H1 (cell line): ENCODE measurements around the gene CLTCL1. TPM values are rescaled to one million over a fixed set of nuclear protein-coding genes. Genes with fewer than 3 reads are reported as not detected.

ENCODE experiments used
- CTCF ChIA-PET: fragments of 300-600 bp; sonication (Branson Sonifier 250); formaldehyde crosslinking; loops from one replicate; lab custom pipeline; 2021; ENCODE audit not compliant: partially characterized antibody; lab: Charles Lee
- POLR2A ChIA-PET: fragments of 300-600 bp; sonication (Branson Sonifier 250); formaldehyde crosslinking; loops from one replicate; lab custom pipeline; 2021; ENCODE audit warnings: inconsistent platforms; ENCODE audit not compliant: partially characterized antibody; lab: Charles Lee
- DNase-seq, 2 experiments: peaks; one replicate each; pipeline versions ENCODE4 v3.0.0 to v3.0.0-alpha.2; 2010 to 2022; ENCODE audit warnings: low spot score in 2 of 2, low read depth in 1 of 2, mixed read lengths in 1 of 2
- FAIRE-seq: peaks from 2 replicates; lab custom pipeline; 2011; peaks lifted over from hg19 to GRCh38; lab: Jason Lieb, UNC
- H2AFZ ChIP-seq: 2 replicates; pipeline ENCODE4 v1.8.1; 2012; ENCODE audit warnings: low read length, inconsistent platforms
- H2AK5ac ChIP-seq: 2 replicates; pipeline ENCODE4 v1.6.1; 2013; ENCODE audit warnings: low read depth, low read length
- H2BK120ac ChIP-seq: replicated peaks from 2 replicates; pipeline ENCODE3; 2013; ENCODE audit warnings: low read depth, low read length, inconsistent platforms
- H2BK12ac ChIP-seq: 2 replicates; pipeline ENCODE4 v1.6.1; 2013; ENCODE audit warnings: low read depth, low read length
- H2BK15ac ChIP-seq: 2 replicates; pipeline ENCODE4 v1.6.1; 2013; ENCODE audit warnings: low read length
- H2BK20ac ChIP-seq: 2 replicates; pipeline ENCODE4 v1.6.1; 2013; ENCODE audit warnings: low read length
- H2BK5ac ChIP-seq: 2 replicates; pipeline ENCODE4 v1.6.1; 2013; ENCODE audit warnings: low read depth, low read length
- H3K14ac ChIP-seq: 2 replicates; pipeline ENCODE4 v1.6.1; 2013; ENCODE audit warnings: inconsistent platforms; ENCODE audit not compliant: insufficient read length
- H3K18ac ChIP-seq: 2 replicates; pipeline ENCODE4 v1.6.1; 2013; ENCODE audit warnings: low read length; ENCODE audit errors: extremely low read depth
- H3K23ac ChIP-seq: 2 replicates; pipeline ENCODE4 v1.6.1; 2013; ENCODE audit warnings: inconsistent platforms; ENCODE audit not compliant: insufficient read length
- H3K23me2 ChIP-seq: 2 replicates; pipeline ENCODE4 v1.6.1; 2013; ENCODE audit warnings: low read depth, low read length
- H3K27ac ChIP-seq: 2 replicates; pipeline ENCODE4 v1.6.1; 2011; ENCODE audit warnings: low read depth, low read length, inconsistent platforms
- H3K27me3 ChIP-seq, 4 experiments: replicated peaks in 1 of 4; 1 replicate in 1 of 4; 2 replicates in 3 of 4; pipeline versions ENCODE4 v1.6.1 to v1.8.1; 2011 to 2013; ENCODE audit warnings: low read length in 3 of 4, mild to moderate bottlenecking in 3 of 4, inconsistent platforms in 2 of 4, mixed read lengths in 2 of 4, moderate library complexity in 1 of 4; ENCODE audit not compliant: control insufficient read depth in 3 of 4, insufficient read depth in 3 of 4; ENCODE audit errors: extremely low read depth in 1 of 4
- H3K36me3 ChIP-seq, 4 experiments: 2 replicates each; pipeline versions ENCODE4 v1.6.1 to v1.8.1; 2011 to 2013; ENCODE audit warnings: mild to moderate bottlenecking in 4 of 4, low read length in 3 of 4, moderate library complexity in 2 of 4, control low read depth in 1 of 4, inconsistent platforms in 1 of 4; ENCODE audit not compliant: insufficient read depth in 4 of 4, control insufficient read depth in 2 of 4
- H3K4ac ChIP-seq: replicated peaks from 2 replicates; pipeline ENCODE3; 2013; ENCODE audit warnings: low read length, low read depth, mixed read lengths, inconsistent platforms; ENCODE audit not compliant: insufficient read length
- H3K4me1 ChIP-seq, 4 experiments: replicated peaks in 1 of 4; 1 replicate in 1 of 4; 2 replicates in 3 of 4; pipeline versions ENCODE4 v1.6.1 to v1.8.1; 2011 to 2013; ENCODE audit warnings: low read length in 3 of 4, inconsistent platforms in 2 of 4, mixed read lengths in 1 of 4; ENCODE audit not compliant: insufficient read depth in 4 of 4, control insufficient read depth in 3 of 4
- H3K4me2 ChIP-seq, 2 experiments: 2 replicates each; pipeline versions ENCODE4 v1.6.1 to v1.8.1; 2011 to 2013; ENCODE audit warnings: low read depth in 2 of 2, low read length in 2 of 2, control low read depth in 1 of 2, inconsistent platforms in 1 of 2, mild to moderate bottlenecking in 1 of 2; ENCODE audit not compliant: insufficient read depth in 1 of 2
- H3K4me3 ChIP-seq, 4 experiments: fragments of 200-600, 300-600 bp in 1 of 4; sonication (generic), shearing (Covaris generic), sonication (Bioruptor Twin) in 1 of 4; 2 replicates each; pipeline versions ENCODE4 v1.5.1 to v1.8.1; 2011 to 2016; ENCODE audit warnings: low read length in 4 of 4, low read depth in 3 of 4, control low read depth in 2 of 4, inconsistent platforms in 2 of 4, mild to moderate bottlenecking in 2 of 4, mixed read lengths in 1 of 4, moderate library complexity in 1 of 4; ENCODE audit not compliant: insufficient read depth in 2 of 4; ENCODE audit errors: extremely low read depth in 1 of 4
- H3K56ac ChIP-seq: replicated peaks from 2 replicates; pipeline ENCODE3; 2013; ENCODE audit warnings: low read depth, mild to moderate bottlenecking, mixed read lengths, low read length, inconsistent platforms; ENCODE audit not compliant: insufficient read length
- H3K79me1 ChIP-seq: 2 replicates; pipeline ENCODE4 v1.6.1; 2013; ENCODE audit warnings: low read depth, low read length, control low read depth
- H3K79me2 ChIP-seq, 2 experiments: 2 replicates each; pipeline versions ENCODE4 v1.6.1 to v1.8.1; 2012 to 2013; ENCODE audit warnings: low read length in 2 of 2, mild to moderate bottlenecking in 2 of 2, inconsistent platforms in 1 of 2; ENCODE audit not compliant: insufficient read depth in 2 of 2, control insufficient read depth in 1 of 2
- H3K9ac ChIP-seq, 4 experiments: replicated peaks in 1 of 4; 1 replicate in 1 of 4; 2 replicates in 3 of 4; pipeline versions ENCODE4 v1.6.1 to v1.8.1; 2011 to 2013; ENCODE audit warnings: low read depth in 3 of 4, low read length in 3 of 4, control low read depth in 2 of 4, mild to moderate bottlenecking in 2 of 4, moderate library complexity in 2 of 4, inconsistent platforms in 1 of 4; ENCODE audit errors: extremely low read depth in 1 of 4
- H3K9me3 ChIP-seq, 2 experiments: 2 replicates each; pipeline versions ENCODE4 v1.6.1 to v1.8.1; 2012 to 2013; ENCODE audit warnings: mild to moderate bottlenecking in 2 of 2, moderate library complexity in 2 of 2, control low read depth in 1 of 2, inconsistent platforms in 1 of 2, low read depth in 1 of 2, low read length in 1 of 2, mixed read lengths in 1 of 2; ENCODE audit not compliant: insufficient read depth in 2 of 2
- H4K20me1 ChIP-seq, 2 experiments: replicated peaks in 1 of 2; 2 replicates each; pipeline versions ENCODE3 to v1.8.1; 2011 to 2013; ENCODE audit warnings: inconsistent platforms in 2 of 2, low read length in 2 of 2, mild to moderate bottlenecking in 1 of 2; ENCODE audit not compliant: insufficient read depth in 2 of 2, control insufficient read depth in 1 of 2
- H4K5ac ChIP-seq: 2 replicates; pipeline ENCODE4 v1.6.1; 2013; ENCODE audit warnings: low read length, low read depth, mixed read lengths, inconsistent platforms; ENCODE audit not compliant: insufficient read length
- H4K8ac ChIP-seq: 2 replicates; pipeline ENCODE4 v1.8.0; 2013; ENCODE audit warnings: mild to moderate bottlenecking, moderate library complexity, low read length, inconsistent platforms; ENCODE audit not compliant: insufficient read depth; ENCODE audit errors: extremely low read depth
- H4K91ac ChIP-seq: replicated peaks from 2 replicates; pipeline ENCODE3; 2013; ENCODE audit warnings: low read length, mixed read lengths, inconsistent platforms; ENCODE audit not compliant: insufficient read length
- CHD1 ChIP-seq: IDR thresholded peaks from 2 replicates; pipeline ENCODE4 v1.6.1; 2012; ENCODE audit warnings: low read depth, low read length, improper control_type of control experiment
- EP300 ChIP-seq, 2 experiments: IDR thresholded peaks; 1 replicate in 1 of 2; 2 replicates in 1 of 2; pipeline ENCODE4 v1.6.1; 2011 to 2012; ENCODE audit warnings: low read depth in 2 of 2, low read length in 2 of 2, mild to moderate bottlenecking in 2 of 2, borderline replicate concordance in 1 of 2, inconsistent platforms in 1 of 2, moderate library complexity in 1 of 2
- HDAC2 ChIP-seq, 2 experiments: fragments of 300-600 bp in 1 of 2; sonication (generic) in 1 of 2; IDR thresholded peaks; 2 replicates each; pipeline ENCODE4 v1.6.1; 2011 to 2012; ENCODE audit warnings: low read depth in 2 of 2, low read length in 2 of 2, mild to moderate bottlenecking in 2 of 2, moderate library complexity in 2 of 2, borderline replicate concordance in 1 of 2, inconsistent platforms in 1 of 2
- WGBS, 2 experiments: shearing (Covaris generic) in 1 of 2; methylation state at CpG; one replicate each; pipeline versions ENCODE4 v1.1.6 to v1.1.7; 2013 to 2015; ENCODE audit warnings: low lambda C conversion rate in 2 of 2, mixed read lengths in 2 of 2, inconsistent platforms in 1 of 2, low coverage in 1 of 2, missing lambda C conversion rate in 1 of 2; ENCODE audit not compliant: insufficient replicate concordance in 2 of 2, insufficient coverage in 1 of 2, insufficient read length in 1 of 2; ENCODE audit errors: extremely low coverage in 1 of 2, missing lambda C conversion rate in 1 of 2; 5-methylcytosine and 5-hydroxymethylcytosine counted together
- polyA plus RNA-seq, 7 experiments: library from polyadenylated mRNA; depleted of rRNA in 3 of 7; stranded (reverse) in 5 of 7; unstranded in 2 of 7; fragments of >200 nt in 5 of 7; fragments of 200-250 nt in 2 of 7; gene quantifications; 1 replicate in 5 of 7; 2 replicates in 1 of 7; 4 replicates in 1 of 7; pipeline versions ENCODE4 v1.2.1 to v1.2.3, GENCODE V29; 2011 to 2013; ENCODE audit warnings: missing spikeins in 2 of 7, mixed read lengths in 2 of 7
- total RNA-seq: library from RNA; stranded (reverse); fragmentation: NEBNext Ultra II Directional; extraction: Animal tissue kit (Norgen Biotek cat#: 25700); gene quantifications from 2 replicates; pipeline ENCODE4 v1.2.1, GENCODE V29; 2021

The CLTCL1 gene
- total and polyA plus RNA-seq, 2 of the 8 experiments (the other 6 are each of a cell fraction or from before 2014, with no cell fraction given): 12.4 to 17.0 TPM

GRCh38 chr22:19142394-19142793 lies 149.1 kb downstream of the CLTCL1 start:
- H3K4ac ChIP-seq: no peak overlapping the region
- no peak overlapping the region for H4K8ac ChIP-seq
- 97% methylated on average over 8 of the region's 9 CpGs; no CpG with 5 or more reads in 1 of the 2 experiments for WGBS, 2 experiments
- TF ChIP-seq CHD1: no peak
- TF ChIP-seq HDAC2 (IDR thresholded peaks at IDR 0.05; ENCODE audit: borderline replicate concordance in 1 of 2, low read depth in 2 of 2, low read length in 2 of 2): no peak
- no peak for TF ChIP-seq EP300 (IDR thresholded peaks at IDR 0.05; ENCODE audit: borderline replicate concordance in 1 of 2, low read depth in 2 of 2, low read length in 2 of 2)
- no peak overlapping the region for H2BK12ac ChIP-seq
- H2BK15ac ChIP-seq: no peak overlapping the region
- H2AFZ ChIP-seq: no peak overlapping the region
- H3K79me1 ChIP-seq: no peaks in the 10 kb centered on the region; the same call in 1 of the 2 replicates
- H3K27me3 ChIP-seq: peaks cover 1 to 13% (median 7%) of the 10 kb centered on the region in 4 experiments; a peak in 6 of 7 replicates
- peaks cover 0 to 10% of the 10 kb centered on the region in 2 experiments; a peak in 2 of 4 replicates for H3K79me2 ChIP-seq
- ChIA-PET POLR2A (interaction anchor here (1.4 to 3.4 kb wide), 2 partner anchors 9 to 20 kb away, joined by 4 to 24 read pairs; partner anchors contain the start of genes DGCR2 and TSSK2), CTCF (interaction anchor here (1.2 to 1.3 kb wide), 2 partner anchors 10 to 16 kb away, joined by 3 to 4 read pairs; partner anchors contain the start of gene TSSK2)
- no peak overlapping the region for H2BK20ac ChIP-seq
- H3K23me2 ChIP-seq: peaks cover 5% of the 10 kb centered on the region; the same call in 1 of the 2 replicates
- H3K4me3 ChIP-seq: no peak overlapping the region
- H3K27ac ChIP-seq: no peak overlapping the region
- no peak overlapping the region for H3K56ac ChIP-seq
- H4K91ac ChIP-seq: no peak overlapping the region
- H4K5ac ChIP-seq: no peak overlapping the region
- FAIRE-seq: no peak
- no peak overlapping the region for H3K9ac ChIP-seq
- no peak overlapping the region for H2BK5ac ChIP-seq
- H3K9me3 ChIP-seq: no peaks in the 10 kb centered on the region
- H4K20me1 ChIP-seq: peaks cover 2 to 3% of the 10 kb centered on the region in 2 experiments
- peaks cover 0 to 10% (median 3%) of the 10 kb centered on the region in 4 experiments; a peak in 5 of 7 replicates for H3K4me1 ChIP-seq
- H2BK120ac ChIP-seq: no peak overlapping the region
- H2AK5ac ChIP-seq: no peak overlapping the region
- H3K4me2 ChIP-seq: no peak overlapping the region
- peaks cover 8 to 27% (median 23%) of the 10 kb centered on the region in 4 experiments; a peak in 6 of 8 replicates for H3K36me3 ChIP-seq
- no peak overlapping the region for H3K23ac ChIP-seq
- DNase-seq: no peak
- no peak overlapping the region for H3K14ac ChIP-seq
- no peak overlapping the region for H3K18ac ChIP-seq
